Endothelial cell (in vitro differentiated cells): Measurements from ENCODE around the gene TCEAL3. TPM values are rescaled to one million over a fixed set of nuclear protein-coding genes. Genes with fewer than 3 reads are reported as not detected.
A peak's percentile ranks its signal among the peaks of the same experiment; 100 is the strongest.

ENCODE experiments used
- DNase-seq: peaks from one replicate; pipeline ENCODE4 v3.0.0; 2021; ENCODE audit warnings: low spot score
- H3K27ac Mint-ChIP-seq: one replicate; pipeline ENCODE4 v1.8.0; 2021; ENCODE audit warnings: mixed read lengths, inconsistent platforms; ENCODE audit not compliant: unreplicated experiment
- H3K27me3 Mint-ChIP-seq: one replicate; pipeline ENCODE4 v1.8.0; 2021; ENCODE audit warnings: mild to moderate bottlenecking, moderate library complexity, mixed read lengths, inconsistent platforms; ENCODE audit not compliant: unreplicated experiment
- H3K36me3 Mint-ChIP-seq: one replicate; pipeline ENCODE4 v1.8.0; 2021; ENCODE audit warnings: mild to moderate bottlenecking, low read depth, mixed read lengths, inconsistent platforms; ENCODE audit not compliant: unreplicated experiment
- H3K4me1 Mint-ChIP-seq: one replicate; pipeline ENCODE4 v1.8.0; 2021; ENCODE audit warnings: mild to moderate bottlenecking, mixed read lengths, inconsistent platforms; ENCODE audit not compliant: unreplicated experiment
- H3K4me3 Mint-ChIP-seq: one replicate; pipeline ENCODE4 v1.8.0; 2021; ENCODE audit warnings: mild to moderate bottlenecking, mixed read lengths, inconsistent platforms; ENCODE audit not compliant: unreplicated experiment
- H3K9me3 Mint-ChIP-seq: one replicate; pipeline ENCODE4 v1.8.0; 2021; ENCODE audit warnings: mixed read lengths, inconsistent platforms; ENCODE audit not compliant: unreplicated experiment
- CTCF ChIP-seq: fragments of 200-600 bp; sonication (generic); IDR thresholded peaks from one replicate; pipeline ENCODE4 v1.5.0; 2021; ENCODE audit warnings: antibody characterized with exemption; ENCODE audit not compliant: unreplicated experiment
- total RNA-seq: library from RNA; stranded (reverse); fragmentation: NEBNext Ultra II Directional; extraction: Animal tissue kit (Norgen Biotek cat#: 25700); gene quantifications from one replicate; pipeline ENCODE4 v1.2.1, GENCODE V29; 2021; ENCODE audit not compliant: unreplicated experiment

TCEAL3 gene
- total RNA-seq, 1 donor from 2014 or later = 12.2 TPM

GRCh38 chrX:103565752-103566151 is 42.0 kb upstream of the TCEAL3 start:
- Mint-ChIP-seq H3K27me3 (no peaks in the 10 kb centered on the region), H3K27ac (no peak overlapping the region), H3K36me3 (no peaks in the 10 kb centered on the region), H3K9me3 (no peaks in the 10 kb centered on the region), H3K4me1 (no peaks in the 10 kb centered on the region), H3K4me3 (no peak overlapping the region)
- TF ChIP-seq CTCF = no peak
- DNase-seq = no peak

- no peaks in the 10 kb centered on the region for H3K36me3 Mint-ChIP-seq
- no peaks in the 10 kb centered on the region for H3K9me3 Mint-ChIP-seq
- H3K27ac Mint-ChIP-seq = no peak overlapping the region
- DNase-seq = no peak
- H3K27me3 Mint-ChIP-seq = peaks cover 3% of the 10 kb centered on the region
- H3K4me3 Mint-ChIP-seq = no peak overlapping the region
- no peaks in the 10 kb centered on the region for H3K4me1 Mint-ChIP-seq
- no peak for TF ChIP-seq CTCF
Measured at GRCh38 chrX:103571121-103571520, 36.6 kb upstream of the TCEAL3 start.

GRCh38 chrX:103571726-103572125 is 36.0 kb upstream of the TCEAL3 start:
- DNase-seq = no peak
- no peaks in the 10 kb centered on the region for H3K9me3 Mint-ChIP-seq
- no peaks in the 10 kb centered on the region for H3K4me1 Mint-ChIP-seq
- H3K27ac Mint-ChIP-seq = no peak overlapping the region
- no peak for TF ChIP-seq CTCF
- no peak overlapping the region for H3K4me3 Mint-ChIP-seq
- peaks cover 3% of the 10 kb centered on the region for H3K27me3 Mint-ChIP-seq
- H3K36me3 Mint-ChIP-seq = no peaks in the 10 kb centered on the region

- H3K27me3 Mint-ChIP-seq = peaks cover 3% of the 10 kb centered on the region
- no peak overlapping the region for H3K27ac Mint-ChIP-seq
- H3K36me3 Mint-ChIP-seq = no peaks in the 10 kb centered on the region
- H3K4me1 Mint-ChIP-seq = no peaks in the 10 kb centered on the region
- H3K9me3 Mint-ChIP-seq = no peaks in the 10 kb centered on the region
- no peak for TF ChIP-seq CTCF
- DNase-seq = no peak
- no peak overlapping the region for H3K4me3 Mint-ChIP-seq
Measured at GRCh38 chrX:103573202-103573601, 34.6 kb upstream of the TCEAL3 start.

GRCh38 chrX:103584596-103584995 is 23.2 kb upstream of the TCEAL3 start:
- no peaks in the 10 kb centered on the region for H3K27me3 Mint-ChIP-seq
- no peak overlapping the region for H3K27ac Mint-ChIP-seq
- no peak for DNase-seq
- H3K36me3 Mint-ChIP-seq = no peaks in the 10 kb centered on the region
- no peak for TF ChIP-seq CTCF
- H3K9me3 Mint-ChIP-seq = no peaks in the 10 kb centered on the region
- H3K4me1 Mint-ChIP-seq = peaks cover 5% of the 10 kb centered on the region
- H3K4me3 Mint-ChIP-seq = peak overlapping the region; percentile 94
